22Rv1 (cell line): Measurements from ENCODE around the gene ARHGAP21.

ENCODE experiments used
- ZFX ChIP-seq: fragments of 450-650 bp; IDR thresholded peaks from 2 replicates; pipeline ENCODE4 v1.6.1; 2017; ENCODE audit warnings: antibody characterized with exemption, borderline replicate concordance
- TF ChIP-seq, protein P1 (sequence below): fragments of 450-650 bp; IDR thresholded peaks from 2 replicates; pipeline ENCODE4 v1.5.1; 2017; ENCODE audit warnings: mild to moderate bottlenecking

DNA sequence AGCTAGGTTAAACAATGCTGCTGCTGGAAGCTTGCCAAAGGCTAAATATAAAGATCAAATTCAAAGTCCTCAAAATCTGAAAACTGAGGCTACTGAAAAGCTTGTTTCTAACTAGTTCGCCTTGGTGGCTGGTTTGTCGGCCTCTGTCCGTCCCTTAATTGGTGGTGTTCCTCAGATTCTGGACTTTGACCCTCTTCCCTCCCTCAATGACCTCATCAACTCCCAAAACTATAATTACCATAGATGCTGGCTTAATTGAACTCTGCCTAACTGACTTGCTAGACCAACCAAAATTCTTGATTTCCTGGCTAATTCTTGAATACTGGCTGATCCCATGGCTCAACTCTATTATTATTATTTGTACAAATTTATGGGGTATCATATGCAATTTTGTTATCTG, 15.6 kb downstream of the ARHGAP21 start:
- TF ChIP-seq, protein P1, sequence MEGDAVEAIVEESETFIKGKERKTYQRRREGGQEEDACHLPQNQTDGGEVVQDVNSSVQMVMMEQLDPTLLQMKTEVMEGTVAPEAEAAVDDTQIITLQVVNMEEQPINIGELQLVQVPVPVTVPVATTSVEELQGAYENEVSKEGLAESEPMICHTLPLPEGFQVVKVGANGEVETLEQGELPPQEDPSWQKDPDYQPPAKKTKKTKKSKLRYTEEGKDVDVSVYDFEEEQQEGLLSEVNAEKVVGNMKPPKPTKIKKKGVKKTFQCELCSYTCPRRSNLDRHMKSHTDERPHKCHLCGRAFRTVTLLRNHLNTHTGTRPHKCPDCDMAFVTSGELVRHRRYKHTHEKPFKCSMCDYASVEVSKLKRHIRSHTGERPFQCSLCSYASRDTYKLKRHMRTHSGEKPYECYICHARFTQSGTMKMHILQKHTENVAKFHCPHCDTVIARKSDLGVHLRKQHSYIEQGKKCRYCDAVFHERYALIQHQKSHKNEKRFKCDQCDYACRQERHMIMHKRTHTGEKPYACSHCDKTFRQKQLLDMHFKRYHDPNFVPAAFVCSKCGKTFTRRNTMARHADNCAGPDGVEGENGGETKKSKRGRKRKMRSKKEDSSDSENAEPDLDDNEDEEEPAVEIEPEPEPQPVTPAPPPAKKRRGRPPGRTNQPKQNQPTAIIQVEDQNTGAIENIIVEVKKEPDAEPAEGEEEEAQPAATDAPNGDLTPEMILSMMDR, result no peak
- TF ChIP-seq ZFX, result no peak
